C4-2B (cell line): Measurements from ENCODE around the gene ARHGAP12.

Experiments
- H3K27ac ChIP-seq: fragments of 450-650 bp; 2 replicates; pipeline ENCODE4 v1.5.1; 2017
- ZFX ChIP-seq: fragments of 450-650 bp; IDR thresholded peaks from 2 replicates; pipeline ENCODE4 v1.6.1; 2017
- TF ChIP-seq, protein P1 (sequence below): fragments of 450-650 bp; conservative IDR thresholded peaks from 2 replicates; pipeline ENCODE4 v1.5.1; 2017; ENCODE audit warnings: mild to moderate bottlenecking

Gene ARHGAP12

DNA sequence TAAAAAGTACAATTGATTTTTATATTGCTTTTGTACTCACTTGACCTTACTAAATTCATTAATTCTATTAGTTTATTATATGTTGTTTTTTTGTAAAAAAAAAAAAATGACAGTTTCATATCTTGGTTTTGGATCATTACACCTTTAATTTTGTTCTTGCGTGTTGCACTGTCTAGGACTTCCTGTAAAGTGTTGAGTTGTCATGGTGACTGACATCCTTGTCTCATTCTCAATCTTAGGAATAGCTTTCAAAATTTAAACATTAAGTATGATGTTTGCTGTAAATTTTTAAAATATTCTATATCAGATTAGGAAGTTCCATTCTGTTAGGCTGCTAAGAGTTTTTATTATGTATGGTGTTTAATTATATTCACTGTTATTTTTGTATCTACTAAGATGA lies 139.1 kb downstream of the ARHGAP12 start:
- no peak overlapping the region for H3K27ac ChIP-seq
- TF ChIP-seq, protein P1, sequence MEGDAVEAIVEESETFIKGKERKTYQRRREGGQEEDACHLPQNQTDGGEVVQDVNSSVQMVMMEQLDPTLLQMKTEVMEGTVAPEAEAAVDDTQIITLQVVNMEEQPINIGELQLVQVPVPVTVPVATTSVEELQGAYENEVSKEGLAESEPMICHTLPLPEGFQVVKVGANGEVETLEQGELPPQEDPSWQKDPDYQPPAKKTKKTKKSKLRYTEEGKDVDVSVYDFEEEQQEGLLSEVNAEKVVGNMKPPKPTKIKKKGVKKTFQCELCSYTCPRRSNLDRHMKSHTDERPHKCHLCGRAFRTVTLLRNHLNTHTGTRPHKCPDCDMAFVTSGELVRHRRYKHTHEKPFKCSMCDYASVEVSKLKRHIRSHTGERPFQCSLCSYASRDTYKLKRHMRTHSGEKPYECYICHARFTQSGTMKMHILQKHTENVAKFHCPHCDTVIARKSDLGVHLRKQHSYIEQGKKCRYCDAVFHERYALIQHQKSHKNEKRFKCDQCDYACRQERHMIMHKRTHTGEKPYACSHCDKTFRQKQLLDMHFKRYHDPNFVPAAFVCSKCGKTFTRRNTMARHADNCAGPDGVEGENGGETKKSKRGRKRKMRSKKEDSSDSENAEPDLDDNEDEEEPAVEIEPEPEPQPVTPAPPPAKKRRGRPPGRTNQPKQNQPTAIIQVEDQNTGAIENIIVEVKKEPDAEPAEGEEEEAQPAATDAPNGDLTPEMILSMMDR: no peak
- TF ChIP-seq ZFX: no peak

GRCh38 chr10:31782701-31783100 lies 145.9 kb downstream of the ARHGAP12 start:
- no peak overlapping the region for H3K27ac ChIP-seq
- TF ChIP-seq, protein P1: no peak
- TF ChIP-seq ZFX: no peak

DNA sequence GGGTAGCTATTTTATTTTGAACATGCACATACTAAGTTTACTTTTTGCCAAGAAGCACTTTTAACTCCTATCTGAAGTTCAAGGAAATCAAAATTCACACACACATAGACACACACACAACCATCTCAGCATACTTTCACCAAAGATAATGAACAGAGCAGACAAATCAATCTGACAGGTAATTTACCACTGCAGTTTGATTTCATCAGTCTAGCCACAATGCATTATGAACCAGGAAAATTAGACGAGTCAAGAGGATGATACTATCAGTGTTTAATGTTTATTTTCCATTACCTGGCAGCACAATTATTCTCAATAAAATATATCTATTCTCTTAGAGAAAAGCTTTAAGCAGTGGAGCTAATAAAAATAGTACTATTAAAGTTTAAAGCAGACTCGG lies 147.9 kb downstream of the ARHGAP12 start:
- TF ChIP-seq, protein P1: no peak
- TF ChIP-seq ZFX: no peak
- no peak overlapping the region for H3K27ac ChIP-seq

- H3K27ac ChIP-seq: no peak overlapping the region
- TF ChIP-seq, protein P1: no peak
- TF ChIP-seq ZFX: no peak
Measured at GRCh38 chr10:31778627-31779026, 150.0 kb downstream of the ARHGAP12 start.

DNA sequence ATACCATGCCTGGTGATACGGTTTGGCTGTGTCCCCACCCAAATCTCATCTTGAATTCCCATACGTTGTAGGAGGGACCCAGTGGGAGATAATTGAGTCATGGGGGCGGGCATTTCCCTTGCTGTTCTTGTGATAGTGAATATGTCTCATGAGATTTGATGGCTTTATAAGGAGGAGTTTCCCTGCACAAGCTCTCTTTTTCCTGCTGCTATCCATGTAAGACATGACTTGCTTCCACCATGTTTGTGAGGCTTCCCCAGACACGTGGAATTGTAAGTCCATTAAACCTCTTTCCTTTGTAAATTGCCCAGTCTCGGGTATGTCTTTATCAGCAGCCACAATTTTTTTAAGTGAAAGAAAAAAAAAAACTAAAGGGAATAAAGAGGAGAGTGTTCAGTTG lies 152.5 kb downstream of the ARHGAP12 start:
- TF ChIP-seq, protein P1: no peak
- TF ChIP-seq ZFX: no peak
- no peak overlapping the region for H3K27ac ChIP-seq

- no peak overlapping the region for H3K27ac ChIP-seq
- no peak for TF ChIP-seq ZFX
- TF ChIP-seq, protein P1: no peak
Measured at GRCh38 chr10:31774928-31775650, 153.5 kb downstream of the ARHGAP12 start.

DNA sequence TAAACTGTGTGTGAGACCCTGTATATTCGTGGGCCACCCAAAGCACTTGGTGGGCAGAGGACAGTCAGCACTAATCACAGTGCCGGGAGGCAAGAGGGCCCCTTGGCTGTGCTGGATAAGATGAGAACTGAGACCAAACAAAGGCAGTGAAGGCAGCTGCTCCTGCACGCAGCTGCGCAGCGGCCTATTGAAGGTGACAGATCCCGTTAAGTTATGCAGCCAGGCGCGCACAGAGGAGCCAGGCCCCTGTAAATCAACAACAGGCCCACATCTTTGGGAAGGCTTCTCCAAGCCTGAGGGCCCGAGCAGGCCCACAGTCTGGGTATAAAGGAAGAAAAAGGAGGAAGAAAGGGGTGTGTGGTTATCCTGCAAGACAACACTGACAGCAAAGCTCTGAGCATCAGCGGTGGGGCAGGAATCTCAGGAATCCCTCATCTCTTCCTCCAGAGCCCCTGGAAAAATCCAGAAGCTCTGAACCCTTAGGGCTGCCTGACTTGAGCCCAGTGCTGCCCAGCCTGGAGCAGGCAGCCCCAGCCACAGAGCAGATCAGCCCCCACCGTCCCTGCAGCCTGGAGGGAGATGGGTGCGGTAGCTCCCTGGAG lies 154.2 kb downstream of the ARHGAP12 start:
- TF ChIP-seq, protein P1: no peak
- TF ChIP-seq ZFX: no peak
- H3K27ac ChIP-seq: no peak overlapping the region
